Astrocyte (in vitro differentiated cells and primary cell): ENCODE measurements around the gene PEA15. TPM values are rescaled to one million over a fixed set of nuclear protein-coding genes. Genes with fewer than 3 reads are reported as not detected.

Experiments used
- DNase-seq: peaks from one replicate; pipeline ENCODE4 v3.0.0-alpha.2; 2010; ENCODE audit warnings: low read depth
- FAIRE-seq: peaks from 2 replicates; lab custom pipeline; 2011; peaks lifted over from hg19 to GRCh38; lab: Jason Lieb, UNC
- H2AFZ ChIP-seq: 2 replicates; pipeline ENCODE4 v1.6.0; 2012; ENCODE audit warnings: low read depth, low read length, inconsistent platforms
- H3K27ac ChIP-seq: 2 replicates; pipeline ENCODE4 v1.5.1; 2011; ENCODE audit warnings: low read depth, low read length, inconsistent platforms
- H3K27me3 ChIP-seq: 2 replicates; pipeline ENCODE4 v1.6.0; 2011; ENCODE audit warnings: low read length, inconsistent platforms; ENCODE audit not compliant: insufficient read depth
- H3K36me3 ChIP-seq: 2 replicates; pipeline ENCODE4 v1.5.1; 2011; ENCODE audit warnings: low read length, inconsistent platforms; ENCODE audit not compliant: insufficient read depth
- H3K4me1 ChIP-seq: 2 replicates; pipeline ENCODE4 v1.5.1; 2011; ENCODE audit warnings: low read length, inconsistent platforms; ENCODE audit not compliant: insufficient read depth
- H3K4me2 ChIP-seq: 2 replicates; pipeline ENCODE4 v1.6.0; 2012; ENCODE audit warnings: low read length, inconsistent platforms
- H3K4me3 ChIP-seq: 2 replicates; pipeline ENCODE4 v1.5.1; 2011; ENCODE audit warnings: low read depth, mild to moderate bottlenecking, low read length, inconsistent platforms; ENCODE audit not compliant: insufficient read depth
- H3K79me2 ChIP-seq: 2 replicates; pipeline ENCODE4 v1.6.0; 2012; ENCODE audit warnings: mild to moderate bottlenecking, low read length, inconsistent platforms; ENCODE audit not compliant: insufficient read depth
- H3K9ac ChIP-seq: 2 replicates; pipeline ENCODE4 v1.6.0; 2012; ENCODE audit warnings: mild to moderate bottlenecking, low read length, inconsistent platforms
- H3K9me3 ChIP-seq: 2 replicates; pipeline ENCODE4 v1.5.1; 2012; ENCODE audit warnings: low read depth, mild to moderate bottlenecking, low read length, inconsistent platforms; ENCODE audit not compliant: insufficient read depth
- H4K20me1 ChIP-seq: 2 replicates; pipeline ENCODE4 v1.6.0; 2012; ENCODE audit warnings: low read length, inconsistent platforms; ENCODE audit not compliant: insufficient read depth
- H3K27ac Mint-ChIP-seq: one replicate; pipeline ENCODE4 v1.8.0; 2021; ENCODE audit warnings: mild to moderate bottlenecking, mixed read lengths; ENCODE audit not compliant: unreplicated experiment
- H3K27me3 Mint-ChIP-seq: one replicate; pipeline ENCODE4 v1.8.0; 2021; ENCODE audit warnings: low read depth, mixed read lengths; ENCODE audit not compliant: unreplicated experiment
- H3K36me3 Mint-ChIP-seq: one replicate; pipeline ENCODE4 v1.8.0; 2021; ENCODE audit warnings: low read depth, mixed read lengths; ENCODE audit not compliant: unreplicated experiment
- H3K4me1 Mint-ChIP-seq: one replicate; pipeline ENCODE4 v1.8.0; 2021; ENCODE audit warnings: low read depth, mixed read lengths; ENCODE audit not compliant: unreplicated experiment
- H3K4me3 Mint-ChIP-seq: one replicate; pipeline ENCODE4 v1.8.0; 2021; ENCODE audit warnings: mild to moderate bottlenecking, moderate library complexity, mixed read lengths; ENCODE audit not compliant: unreplicated experiment
- H3K9me3 Mint-ChIP-seq: one replicate; pipeline ENCODE4 v1.8.0; 2021; ENCODE audit warnings: mild to moderate bottlenecking, mixed read lengths; ENCODE audit not compliant: unreplicated experiment
- EZH2 ChIP-seq: IDR thresholded peaks from 2 replicates; pipeline ENCODE4 v1.6.1; 2012; ENCODE audit warnings: mild to moderate bottlenecking, low read length, inconsistent platforms; ENCODE audit not compliant: insufficient read depth
- total RNA-seq: library from RNA; stranded (reverse); gene quantifications from 2 replicates; pipeline ENCODE4 v1.2.1, GENCODE V29; 2021
- TF ChIP-seq, protein P1 (sequence below): IDR thresholded peaks from 2 replicates; pipeline ENCODE4 v1.5.1; 2011; ENCODE audit warnings: low read depth, mild to moderate bottlenecking, inconsistent platforms, low read length, moderate library complexity; ENCODE audit not compliant: insufficient read depth

PEA15 gene
- total RNA-seq, 1 donor from 2014 or later, result 470 TPM

DNA sequence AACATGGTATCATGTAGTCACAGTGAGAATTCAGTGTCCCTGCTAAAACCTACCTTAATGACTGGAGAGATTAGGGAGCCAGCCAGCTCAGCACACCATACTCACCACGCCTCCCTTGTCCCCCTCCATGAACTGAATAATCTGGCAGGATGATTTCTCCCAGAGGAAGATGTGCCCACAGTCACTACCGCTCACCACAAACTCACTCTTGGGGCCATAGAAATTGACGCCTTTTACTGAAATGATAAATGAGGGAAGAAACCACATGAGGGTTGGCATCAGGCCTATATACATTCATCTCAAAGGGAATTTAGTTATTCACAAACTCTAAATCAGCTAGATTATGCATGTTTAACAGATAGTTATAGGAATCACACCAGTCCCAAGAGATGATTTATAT lies 17.4 kb downstream of the PEA15 start:
- no peak overlapping the region for H2AFZ ChIP-seq
- peak overlapping the region; percentile 22 for H3K27ac Mint-ChIP-seq

DNA sequence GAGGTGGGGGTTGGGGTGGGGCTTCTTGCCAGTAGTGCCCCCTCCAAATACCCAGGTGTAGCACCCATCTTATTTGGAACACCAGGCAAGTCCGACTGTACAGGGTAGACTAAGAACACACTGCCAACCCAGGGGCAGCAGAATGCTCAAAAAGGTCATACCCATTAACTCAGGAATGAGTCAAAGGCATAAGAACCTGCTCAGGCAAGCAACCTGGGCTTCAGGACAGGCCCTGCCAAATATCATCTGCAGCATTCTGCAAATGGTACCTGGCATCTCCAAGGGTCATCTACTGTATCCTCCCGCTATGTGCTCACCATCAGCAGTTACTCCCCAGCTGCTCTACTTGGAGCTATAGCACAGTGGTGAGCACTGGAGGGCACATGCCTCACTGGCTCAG lies 19.4 kb downstream of the PEA15 start:
- DNase-seq, result no peak
- peaks cover 28% of the 10 kb centered on the region for H4K20me1 ChIP-seq
- no peak overlapping the region for H3K4me2 ChIP-seq
- no peak for TF ChIP-seq EZH2
- TF ChIP-seq, protein P1, sequence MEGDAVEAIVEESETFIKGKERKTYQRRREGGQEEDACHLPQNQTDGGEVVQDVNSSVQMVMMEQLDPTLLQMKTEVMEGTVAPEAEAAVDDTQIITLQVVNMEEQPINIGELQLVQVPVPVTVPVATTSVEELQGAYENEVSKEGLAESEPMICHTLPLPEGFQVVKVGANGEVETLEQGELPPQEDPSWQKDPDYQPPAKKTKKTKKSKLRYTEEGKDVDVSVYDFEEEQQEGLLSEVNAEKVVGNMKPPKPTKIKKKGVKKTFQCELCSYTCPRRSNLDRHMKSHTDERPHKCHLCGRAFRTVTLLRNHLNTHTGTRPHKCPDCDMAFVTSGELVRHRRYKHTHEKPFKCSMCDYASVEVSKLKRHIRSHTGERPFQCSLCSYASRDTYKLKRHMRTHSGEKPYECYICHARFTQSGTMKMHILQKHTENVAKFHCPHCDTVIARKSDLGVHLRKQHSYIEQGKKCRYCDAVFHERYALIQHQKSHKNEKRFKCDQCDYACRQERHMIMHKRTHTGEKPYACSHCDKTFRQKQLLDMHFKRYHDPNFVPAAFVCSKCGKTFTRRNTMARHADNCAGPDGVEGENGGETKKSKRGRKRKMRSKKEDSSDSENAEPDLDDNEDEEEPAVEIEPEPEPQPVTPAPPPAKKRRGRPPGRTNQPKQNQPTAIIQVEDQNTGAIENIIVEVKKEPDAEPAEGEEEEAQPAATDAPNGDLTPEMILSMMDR, result no peak
- H3K9ac ChIP-seq, result no peak overlapping the region
- FAIRE-seq, result no peak
- H3K9me3 ChIP-seq, result no peaks in the 10 kb centered on the region
- H2AFZ ChIP-seq, result no peak overlapping the region
- H3K4me1 ChIP-seq, result no peaks in the 10 kb centered on the region
- no peak overlapping the region for H3K4me3 ChIP-seq
- Mint-ChIP-seq H3K4me1 (peaks cover 3% of the 10 kb centered on the region), H3K27ac (no peak overlapping the region), H3K36me3 (peaks cover 7% of the 10 kb centered on the region), H3K27me3 (no peaks in the 10 kb centered on the region), H3K4me3 (no peak overlapping the region), H3K9me3 (no peaks in the 10 kb centered on the region)
- H3K27ac ChIP-seq, result no peak overlapping the region
- no peaks in the 10 kb centered on the region for H3K79me2 ChIP-seq
- peaks cover 72% of the 10 kb centered on the region for H3K36me3 ChIP-seq
- H3K27me3 ChIP-seq, result no peaks in the 10 kb centered on the region

More for the DNA sequence above, 17.4 kb downstream of the PEA15 start:
- Histone ChIP-seq H3K9me3 (no peaks in the 10 kb centered on the region), H3K36me3 (peaks cover 74% of the 10 kb centered on the region), H3K79me2 (no peaks in the 10 kb centered on the region), H3K27ac (no peak overlapping the region), H3K4me2 (no peak overlapping the region), H3K27me3 (no peaks in the 10 kb centered on the region), H4K20me1 (peaks cover 48% of the 10 kb centered on the region), H3K9ac (no peak overlapping the region), H3K4me1 (peaks cover 14% of the 10 kb centered on the region), H3K4me3 (no peak overlapping the region)
- Mint-ChIP-seq H3K4me1 (peaks cover 18% of the 10 kb centered on the region), H3K27me3 (no peaks in the 10 kb centered on the region), H3K4me3 (no peak overlapping the region), H3K9me3 (no peaks in the 10 kb centered on the region), H3K36me3 (peaks cover 9% of the 10 kb centered on the region)
- peak; percentile 78 for DNase-seq
- no peak for FAIRE-seq
- TF ChIP-seq, protein P1, result no peak
- TF ChIP-seq EZH2, result no peak

DNA sequence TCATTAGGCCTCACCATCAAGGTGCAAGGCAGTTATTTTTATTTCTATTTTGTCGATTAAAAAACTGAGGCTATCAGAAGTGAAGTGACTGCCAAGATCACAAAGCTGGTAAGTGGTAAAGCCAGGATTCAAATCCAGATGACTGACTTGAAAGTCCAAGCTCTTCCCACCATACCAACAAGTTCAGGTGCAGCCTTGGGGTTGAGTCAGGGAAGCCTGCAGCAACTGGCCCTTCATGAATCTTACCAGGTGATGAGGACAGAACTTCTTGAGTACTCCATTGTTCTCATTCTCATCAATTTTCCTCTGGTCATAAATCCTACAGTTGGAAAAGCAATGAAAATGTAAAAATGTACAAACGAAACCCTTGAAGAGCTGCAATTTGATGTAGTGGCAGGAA lies 20.2 kb downstream of the PEA15 start:
- Histone ChIP-seq H3K9me3 (no peaks in the 10 kb centered on the region), H2AFZ (no peak overlapping the region), H3K27ac (no peak overlapping the region), H4K20me1 (peaks cover 25% of the 10 kb centered on the region), H3K4me2 (no peak overlapping the region), H3K4me1 (no peaks in the 10 kb centered on the region), H3K79me2 (no peaks in the 10 kb centered on the region), H3K9ac (no peak overlapping the region), H3K36me3 (peaks cover 72% of the 10 kb centered on the region), H3K27me3 (no peaks in the 10 kb centered on the region), H3K4me3 (no peak overlapping the region)
- no peaks in the 10 kb centered on the region for H3K4me1 Mint-ChIP-seq
- no peak overlapping the region for H3K4me3 Mint-ChIP-seq
- peaks cover 9% of the 10 kb centered on the region for H3K36me3 Mint-ChIP-seq
- no peak for DNase-seq
- H3K9me3 Mint-ChIP-seq, result no peaks in the 10 kb centered on the region
- TF ChIP-seq EZH2, result no peak
- TF ChIP-seq, protein P1, result no peak
- no peak for FAIRE-seq
- no peak overlapping the region for H3K27ac Mint-ChIP-seq
- H3K27me3 Mint-ChIP-seq, result no peaks in the 10 kb centered on the region
